ENCODE results near the gene SEMA4D.
A peak's percentile ranks its signal among the peaks of the same experiment; 100 is the strongest.

SEMA4D gene

GRCh38 chr9:89497978-89498851, at the start of gene SEMA4D:
SEMA4D (minus strand) TSS chr9:89498113; CDS start chr9:89405456, 92,657 bp downstream.
- DNase-seq (ENCODE audit: low read depth), result peak; percentile 27

GRCh38 chr9:89547000-89547399, 49.1 kb upstream of the SEMA4D start:
- DNase-seq (ENCODE audit: low read depth), result no peak

GRCh38 chr9:89544279-89544661, 46.4 kb upstream of the SEMA4D start:
- no peak for DNase-seq (ENCODE audit: low read depth)

- no peak for DNase-seq (ENCODE audit: low read depth)
Observed at GRCh38 chr9:89543621-89544278, 45.8 kb upstream of the SEMA4D start.

DNA sequence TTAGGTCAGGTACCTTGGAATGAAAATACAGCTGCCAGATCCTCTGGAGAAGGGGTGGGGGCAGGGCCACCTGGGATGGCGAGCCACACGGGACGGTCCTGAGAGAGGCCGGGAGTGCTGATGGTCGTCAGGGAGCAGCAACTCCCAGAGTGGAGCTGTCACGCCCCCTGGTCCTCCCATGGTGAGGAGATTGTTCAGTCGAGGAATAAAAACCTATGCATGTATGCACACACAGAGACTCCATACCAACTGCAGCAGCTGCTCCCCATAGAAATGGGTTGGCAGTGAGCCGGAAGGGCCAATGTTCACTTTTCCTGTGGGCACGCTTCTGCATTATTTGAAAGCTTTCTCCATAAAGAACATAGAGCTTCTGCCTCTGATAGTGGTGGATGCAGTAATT, 45.2 kb upstream of the SEMA4D start:
- no peak for DNase-seq (ENCODE audit: low read depth)

DNA sequence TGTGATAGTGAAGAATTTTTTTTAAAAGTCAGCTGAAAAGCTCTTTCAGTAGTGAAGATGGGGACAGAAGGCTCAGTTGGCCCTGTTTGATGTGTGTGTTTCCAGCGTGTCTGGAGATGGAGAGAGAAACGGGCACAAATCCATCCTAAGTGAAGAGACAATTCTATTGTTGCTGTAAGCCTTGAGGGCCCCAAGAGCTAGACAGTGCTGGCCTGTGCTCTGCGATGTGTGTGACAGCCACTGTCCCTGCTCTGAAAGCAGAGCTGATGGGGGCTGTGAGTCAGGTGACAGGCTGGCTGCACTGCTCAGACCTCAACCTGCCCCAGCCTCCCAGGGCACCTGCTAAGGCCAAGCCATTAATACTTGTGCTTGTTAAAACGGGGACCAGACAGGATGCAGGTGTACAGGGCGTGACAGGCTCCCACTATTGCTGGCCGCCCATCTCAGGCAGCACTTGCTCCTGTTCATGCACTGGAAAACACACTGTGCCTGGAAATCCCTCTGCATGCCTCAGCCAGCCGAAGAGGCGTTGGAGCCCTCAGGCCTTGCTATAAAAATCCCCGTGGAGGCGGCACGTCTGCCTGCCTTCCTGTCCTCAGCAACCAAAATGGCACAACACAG, 44.6 kb upstream of the SEMA4D start:
- no peak for DNase-seq (ENCODE audit: low read depth)

DNA sequence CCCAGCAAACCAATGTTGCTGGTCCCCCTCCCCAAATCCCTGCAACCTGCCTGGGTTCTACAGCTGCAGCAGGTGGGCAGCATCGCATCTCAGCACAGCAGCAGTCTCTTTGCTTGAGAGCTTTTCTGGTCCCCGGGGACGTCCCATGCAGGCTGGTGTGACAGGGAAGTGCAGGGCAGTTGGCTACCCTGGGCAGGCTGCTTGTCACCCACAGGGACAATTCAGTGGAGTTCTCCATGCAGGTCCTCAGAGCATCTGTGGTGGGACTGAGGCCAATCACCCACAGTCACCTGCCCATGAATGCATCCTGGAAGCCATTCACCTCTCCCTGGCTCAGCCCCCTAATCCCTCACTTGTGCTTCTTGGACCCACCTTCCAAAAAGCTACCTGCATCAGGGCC, 43.9 kb upstream of the SEMA4D start:
- no peak for DNase-seq (ENCODE audit: low read depth)

DNA sequence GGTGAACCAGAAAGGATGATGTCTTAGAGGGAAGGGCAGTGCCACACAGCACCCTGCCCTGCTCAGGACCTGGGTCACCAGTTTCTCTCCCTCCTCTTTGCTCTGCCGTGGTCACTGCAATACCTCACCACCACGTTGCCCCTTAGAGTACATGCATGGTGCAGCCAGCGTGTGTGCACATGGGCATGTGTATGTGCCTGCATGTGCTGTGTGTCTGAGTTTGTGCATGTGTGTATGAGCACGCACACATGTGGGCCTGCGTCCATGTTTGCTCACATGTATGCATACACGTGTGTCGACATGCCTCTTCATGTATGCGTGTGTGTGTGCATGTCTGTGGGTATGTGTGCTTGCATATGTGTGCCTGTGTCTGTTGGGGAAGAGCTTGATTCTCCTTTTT, 41.5 kb upstream of the SEMA4D start:
- no peak for DNase-seq (ENCODE audit: low read depth)

- DNase-seq (ENCODE audit: low read depth), result no peak
Observed at GRCh38 chr9:89538871-89539270, 41.0 kb upstream of the SEMA4D start.

GRCh38 chr9:89537166-89537565, 39.3 kb upstream of the SEMA4D start:
- DNase-seq (ENCODE audit: low read depth), result no peak

DNA sequence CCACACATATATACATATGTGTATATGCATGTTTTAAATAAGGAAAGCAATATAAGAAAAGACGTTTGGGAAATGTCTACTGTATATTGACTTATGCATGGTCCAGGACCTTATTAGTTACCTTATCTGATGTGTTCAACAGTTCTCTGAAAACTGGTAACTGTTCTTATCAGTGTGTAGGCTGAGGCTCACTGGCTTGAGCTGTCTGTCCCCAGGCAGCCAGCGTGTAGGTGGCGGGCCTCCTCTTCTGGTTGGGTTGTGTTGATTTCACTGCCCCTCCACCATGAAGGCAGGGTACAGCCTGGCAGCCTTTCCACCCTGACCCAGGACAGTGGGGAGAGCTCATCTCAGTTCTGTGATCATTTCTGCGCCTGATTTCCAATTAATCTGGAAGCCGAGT, 38.7 kb upstream of the SEMA4D start:
- no peak for DNase-seq (ENCODE audit: low read depth)

DNA sequence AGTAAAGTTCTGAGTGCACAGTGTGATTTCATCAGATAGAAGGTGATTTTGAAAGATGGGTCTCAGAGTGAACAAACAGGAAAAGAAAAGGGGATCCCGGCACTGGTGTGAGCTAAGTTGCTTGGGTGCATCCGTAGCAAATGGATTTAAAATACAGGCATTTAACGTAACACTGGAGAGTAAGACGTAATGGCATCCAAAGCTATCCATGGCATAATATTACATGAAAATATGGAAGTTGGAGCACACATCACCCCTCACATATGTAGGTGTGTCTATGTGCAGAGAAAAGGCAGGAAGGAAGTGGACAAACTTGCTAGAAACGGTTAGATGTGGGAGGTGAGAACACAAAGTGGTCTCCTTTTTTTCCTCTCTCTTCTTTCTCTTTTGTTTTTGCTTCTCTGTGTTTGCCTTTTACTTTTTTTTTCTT, 38.2 kb upstream of the SEMA4D start:
- DNase-seq (ENCODE audit: low read depth), result no peak

DNA sequence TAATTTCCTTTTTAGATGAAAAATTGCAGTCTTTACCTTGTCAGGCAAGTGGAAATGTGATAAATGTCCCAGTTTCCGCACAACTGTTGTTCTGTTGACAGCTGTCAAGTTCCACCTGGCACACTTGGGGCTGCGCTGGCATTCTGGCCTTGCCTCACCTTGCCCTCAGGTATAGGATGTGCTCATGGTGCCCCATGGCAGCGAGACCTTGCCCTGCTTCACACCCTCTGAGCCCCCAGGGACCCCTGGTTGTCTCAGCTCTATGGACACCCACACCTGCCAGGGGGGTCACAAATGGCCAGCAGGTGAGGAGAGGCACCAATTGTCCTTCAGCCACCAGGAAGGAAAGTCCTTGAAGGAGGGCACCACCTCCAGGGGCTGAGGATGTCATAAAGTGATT, 37.5 kb upstream of the SEMA4D start:
- DNase-seq (ENCODE audit: low read depth), result no peak

DNA sequence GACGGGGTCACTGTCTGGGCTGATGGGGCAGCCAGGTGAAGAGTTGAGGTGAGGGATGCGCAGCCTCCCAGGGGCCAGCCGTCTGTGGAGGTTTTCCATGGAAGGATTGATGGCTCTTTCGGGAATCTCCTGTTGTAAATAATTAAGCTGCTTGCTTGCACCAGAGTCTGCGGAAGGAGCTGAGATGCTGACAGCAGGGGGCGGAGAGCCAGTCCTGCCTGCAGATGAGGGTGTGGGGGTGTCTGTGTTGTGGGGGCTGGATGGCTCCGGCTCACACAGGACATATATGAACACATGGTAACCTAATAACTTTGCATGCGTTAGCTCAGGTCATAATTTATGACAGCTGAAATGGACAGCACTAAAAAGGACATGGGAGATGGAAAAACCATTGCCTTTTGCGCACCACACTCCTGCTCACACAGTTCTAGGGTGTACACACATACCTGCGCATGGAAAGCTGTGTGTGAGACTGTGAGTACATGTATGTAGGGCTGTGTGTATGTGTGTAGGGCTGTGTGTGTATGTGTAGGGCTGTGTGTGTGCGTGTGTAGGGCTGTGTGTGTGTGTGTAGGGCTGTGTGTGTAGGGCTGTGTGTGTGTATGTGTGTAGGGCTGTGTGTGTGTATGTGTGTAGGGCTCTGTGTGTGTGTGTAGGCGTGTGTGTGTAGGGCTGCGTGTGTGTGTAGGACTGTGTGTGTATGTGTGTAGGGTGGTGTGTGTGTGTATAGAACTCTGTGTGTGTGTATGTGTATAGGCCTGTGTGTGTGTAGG, 36.8 kb upstream of the SEMA4D start:
- no peak for DNase-seq (ENCODE audit: low read depth)

DNA sequence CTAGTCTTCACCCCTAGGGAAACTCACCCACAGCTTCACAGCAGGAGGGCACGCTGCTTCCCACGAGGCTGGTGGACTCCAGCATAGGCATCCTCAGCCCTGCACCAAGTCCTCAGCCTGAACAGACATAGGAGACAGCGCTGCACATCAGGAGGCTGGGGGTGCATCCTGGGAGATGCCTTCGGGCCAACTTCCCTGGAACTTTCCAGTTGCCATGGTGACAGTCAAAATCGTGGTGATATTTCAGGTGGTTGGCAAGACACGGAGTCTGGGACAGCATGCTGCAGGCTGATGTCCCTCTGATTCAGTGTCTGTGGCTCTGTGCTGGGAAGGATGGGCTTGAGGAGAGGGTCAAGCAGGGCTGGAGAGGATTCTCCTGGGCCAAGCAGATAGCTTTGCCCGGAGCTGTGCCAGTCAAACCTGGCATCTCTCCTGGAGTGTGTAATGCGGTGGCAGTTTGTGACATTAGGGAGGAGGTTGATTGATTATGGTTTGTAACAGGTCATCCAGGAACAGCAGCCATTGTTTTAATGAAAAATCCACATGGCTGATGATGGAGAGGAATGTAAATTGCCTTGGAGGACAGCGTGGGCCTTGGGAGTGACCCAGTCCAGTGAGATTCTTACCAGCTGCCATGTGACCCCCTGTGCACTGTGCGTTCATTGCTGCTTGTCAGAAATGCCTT, 35.6 kb upstream of the SEMA4D start:
- DNase-seq (ENCODE audit: low read depth), result no peak

GRCh38 chr9:89532944-89533343, 35.0 kb upstream of the SEMA4D start:
- DNase-seq (ENCODE audit: low read depth), result no peak

DNA sequence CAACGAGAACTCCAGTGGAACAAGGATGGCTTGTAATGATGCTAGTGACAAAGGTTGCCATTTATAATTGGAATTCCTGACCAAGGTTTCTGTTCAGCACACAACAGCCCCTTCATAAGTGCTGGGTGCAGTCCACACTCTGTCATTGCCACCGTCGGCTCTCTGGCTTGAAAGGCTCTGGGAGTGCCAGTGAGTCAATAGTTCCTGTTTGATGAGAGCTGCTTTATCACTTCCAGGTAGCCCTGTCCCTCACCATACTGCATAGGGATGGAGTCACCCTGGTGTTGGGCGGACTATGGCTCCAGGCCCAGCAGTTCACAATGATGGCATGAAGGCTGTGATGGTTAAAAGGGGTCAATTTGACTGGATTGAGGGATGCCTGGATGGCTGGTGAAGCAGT, 34.6 kb upstream of the SEMA4D start:
- no peak for DNase-seq (ENCODE audit: low read depth)

DNA sequence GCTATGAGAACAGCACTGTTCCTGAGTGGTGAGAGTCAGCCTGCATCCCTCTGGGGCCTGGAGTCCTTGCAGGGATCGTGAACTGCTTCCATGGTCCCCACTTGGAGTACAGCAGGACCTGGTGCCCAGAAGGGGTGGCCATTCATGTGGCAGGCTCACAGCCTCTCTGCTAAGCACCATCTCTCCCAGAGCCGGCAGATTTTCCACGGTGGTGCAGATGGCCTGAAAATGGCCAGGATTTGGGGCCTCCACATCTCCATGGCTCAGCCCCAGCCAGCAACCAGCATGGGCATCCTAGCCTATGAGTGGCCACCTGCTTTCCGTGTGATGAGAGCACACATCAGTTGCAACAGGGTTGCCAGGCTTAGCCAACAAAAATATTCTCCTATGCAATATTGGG, 33.9 kb upstream of the SEMA4D start:
- DNase-seq (ENCODE audit: low read depth), result no peak

GRCh38 chr9:89530726-89531125, 32.8 kb upstream of the SEMA4D start:
- no peak for DNase-seq (ENCODE audit: low read depth)

DNA sequence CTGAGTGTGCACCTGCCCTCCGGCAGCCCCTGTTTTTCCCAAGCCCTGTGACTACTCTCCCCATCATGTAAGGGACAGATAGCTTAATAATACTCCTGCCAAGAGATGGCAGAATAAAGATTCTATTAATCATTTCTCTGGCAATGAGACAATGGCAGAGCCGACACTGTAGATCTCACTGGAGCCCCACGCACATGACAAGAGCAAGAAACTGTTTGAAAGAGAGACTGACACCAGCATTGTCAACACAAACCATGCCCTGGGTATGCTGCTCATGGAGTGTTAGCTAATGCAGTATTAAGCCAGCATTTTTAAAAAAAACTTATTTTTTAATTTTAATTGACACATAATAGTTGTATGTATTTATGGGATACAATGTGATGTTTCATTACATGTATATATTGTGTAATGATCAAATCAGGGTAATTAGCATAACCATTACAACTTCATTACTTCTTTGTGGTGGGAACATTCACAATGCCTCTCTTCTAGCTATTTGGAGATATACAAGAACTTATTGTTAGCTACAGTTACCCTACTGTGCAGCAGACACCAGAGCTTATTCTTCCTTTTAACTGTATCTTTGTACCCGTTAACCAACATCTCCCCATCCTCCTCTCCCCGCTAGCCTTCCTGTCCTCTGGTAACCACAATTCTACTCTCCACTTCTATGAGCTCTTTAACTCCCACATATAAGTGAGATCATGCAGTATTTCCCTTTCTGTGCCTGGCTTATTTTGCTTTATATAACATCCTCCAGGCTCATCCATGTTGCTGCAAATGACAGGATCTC, 31.5 kb upstream of the SEMA4D start:
- DNase-seq (ENCODE audit: low read depth), result no peak

GRCh38 chr9:89528540-89528939, 30.6 kb upstream of the SEMA4D start:
- DNase-seq (ENCODE audit: low read depth), result no peak

Data from fibroblast of the conjunctiva (primary cell).